GM12801 (cell line): Measurements from ENCODE around the gene TTC28.

Experiments
- CTCF ChIP-seq: IDR thresholded peaks from one replicate; pipeline ENCODE4 v1.5.1; 2011; ENCODE audit warnings: control low read depth; ENCODE audit not compliant: insufficient read length; ENCODE audit errors: extremely low read depth

TTC28 gene

DNA sequence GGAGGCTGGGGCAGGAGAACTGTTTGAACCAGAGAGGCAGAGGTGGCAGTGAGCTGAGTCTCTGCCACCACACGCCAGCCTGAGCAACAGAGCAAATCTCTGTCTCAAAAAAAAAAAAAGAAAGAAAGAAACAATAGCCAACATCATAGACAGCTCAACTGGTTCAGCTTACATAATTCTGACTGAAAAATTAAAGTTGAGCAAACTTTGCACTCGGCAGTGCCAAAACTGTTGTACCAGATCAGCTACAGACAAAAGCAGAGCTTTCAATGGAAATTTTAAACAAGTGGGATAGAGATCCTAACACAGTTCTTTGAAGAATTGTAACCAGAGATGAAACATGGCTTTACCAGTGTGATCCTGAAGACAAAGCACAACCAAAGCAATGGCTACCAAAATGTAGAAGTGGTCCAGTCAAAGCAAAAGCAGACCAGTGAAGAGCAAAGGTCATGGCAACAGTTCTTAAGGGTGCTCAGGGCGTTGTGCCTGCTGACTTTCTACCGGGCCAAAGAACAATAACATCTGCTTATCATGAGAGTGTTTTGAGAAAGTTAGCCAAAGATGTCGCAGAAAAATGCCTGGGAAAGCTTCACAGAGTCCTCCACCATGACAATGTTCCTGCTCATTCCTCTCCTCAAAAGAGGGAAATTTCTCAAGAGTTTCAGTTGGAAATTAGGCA is 59.3 kb downstream of the TTC28 start:
- TF ChIP-seq CTCF: no peak

DNA sequence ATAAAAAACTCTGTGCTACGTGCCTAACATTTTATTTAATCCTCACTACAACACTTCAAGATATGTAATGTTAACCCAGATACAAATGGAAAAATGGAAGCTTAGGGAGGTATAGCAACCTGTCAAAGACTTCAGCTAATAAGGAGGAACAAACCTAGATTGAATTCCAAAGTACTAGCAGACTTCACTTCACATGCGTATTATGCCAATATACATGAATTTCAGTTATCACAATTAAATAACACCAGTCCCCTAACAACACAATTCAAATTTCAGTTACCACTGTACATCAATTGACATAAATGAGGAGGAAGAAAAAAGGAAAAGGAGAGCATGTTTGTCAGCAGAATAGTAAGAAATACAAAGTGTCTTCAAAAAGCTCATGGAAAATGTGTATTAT is 60.4 kb downstream of the TTC28 start:
- TF ChIP-seq CTCF: no peak

GRCh38 chr22:28609921-28610320 is 69.7 kb downstream of the TTC28 start:
- no peak for TF ChIP-seq CTCF

GRCh38 chr22:28608546-28608945 is 71.1 kb downstream of the TTC28 start:
- no peak for TF ChIP-seq CTCF

DNA sequence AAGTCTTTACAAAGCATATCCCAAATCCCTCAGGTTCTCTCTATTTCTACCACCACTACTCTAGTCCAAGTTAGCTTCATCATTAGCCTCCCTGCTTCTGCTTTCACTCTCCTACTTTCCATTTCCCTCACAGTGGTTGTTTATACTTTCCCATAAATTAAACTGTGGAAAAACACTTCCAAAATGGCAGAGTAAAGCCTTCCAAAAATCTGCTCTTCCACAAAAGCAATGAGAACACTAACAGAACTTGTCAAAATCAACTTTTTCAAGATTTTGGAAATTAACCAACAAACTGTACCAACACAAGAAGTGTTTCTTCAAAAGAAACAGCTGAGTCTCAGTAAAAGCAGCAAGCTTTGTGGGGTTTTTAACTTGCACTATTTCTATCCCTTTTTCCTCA is 71.8 kb downstream of the TTC28 start:
- TF ChIP-seq CTCF: no peak

GRCh38 chr22:28604966-28605761 is 74.5 kb downstream of the TTC28 start:
- TF ChIP-seq CTCF: no peak

DNA sequence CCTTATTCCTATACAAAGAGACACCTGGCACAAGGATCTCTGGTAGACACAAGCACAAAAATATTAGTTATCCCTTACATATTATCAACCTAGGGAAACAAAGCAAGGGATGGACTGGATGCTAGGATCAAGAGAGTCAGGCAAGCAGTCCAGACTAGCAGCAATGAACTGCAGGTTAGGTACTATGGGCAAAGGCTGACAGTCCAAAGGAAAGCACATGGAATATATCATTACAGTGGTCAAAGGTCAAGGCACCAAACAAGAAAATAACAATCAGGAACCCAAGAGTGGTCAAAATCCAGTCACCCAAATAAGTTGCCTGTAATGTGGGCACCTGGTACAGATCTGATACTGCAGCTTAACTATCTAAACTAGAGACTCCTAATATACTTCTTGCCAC is 77.7 kb downstream of the TTC28 start:
- TF ChIP-seq CTCF: no peak
